Bronchial smooth muscle cell (primary cell): ENCODE data around the gene LBX1. TPM values are rescaled to one million over a fixed set of nuclear protein-coding genes. Genes with fewer than 3 reads are reported as not detected.

ENCODE experiments used
- total RNA-seq: library from RNA; depleted of rRNA; stranded (reverse); fragments of >200 nt; gene quantifications from 2 replicates; pipeline ENCODE4 v1.2.1, GENCODE V29; 2014

Gene LBX1, protein sequence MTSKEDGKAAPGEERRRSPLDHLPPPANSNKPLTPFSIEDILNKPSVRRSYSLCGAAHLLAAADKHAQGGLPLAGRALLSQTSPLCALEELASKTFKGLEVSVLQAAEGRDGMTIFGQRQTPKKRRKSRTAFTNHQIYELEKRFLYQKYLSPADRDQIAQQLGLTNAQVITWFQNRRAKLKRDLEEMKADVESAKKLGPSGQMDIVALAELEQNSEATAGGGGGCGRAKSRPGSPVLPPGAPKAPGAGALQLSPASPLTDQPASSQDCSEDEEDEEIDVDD
- total RNA-seq: under 0.01 TPM in 1 of 2 replicates, not detected in the other

DNA sequence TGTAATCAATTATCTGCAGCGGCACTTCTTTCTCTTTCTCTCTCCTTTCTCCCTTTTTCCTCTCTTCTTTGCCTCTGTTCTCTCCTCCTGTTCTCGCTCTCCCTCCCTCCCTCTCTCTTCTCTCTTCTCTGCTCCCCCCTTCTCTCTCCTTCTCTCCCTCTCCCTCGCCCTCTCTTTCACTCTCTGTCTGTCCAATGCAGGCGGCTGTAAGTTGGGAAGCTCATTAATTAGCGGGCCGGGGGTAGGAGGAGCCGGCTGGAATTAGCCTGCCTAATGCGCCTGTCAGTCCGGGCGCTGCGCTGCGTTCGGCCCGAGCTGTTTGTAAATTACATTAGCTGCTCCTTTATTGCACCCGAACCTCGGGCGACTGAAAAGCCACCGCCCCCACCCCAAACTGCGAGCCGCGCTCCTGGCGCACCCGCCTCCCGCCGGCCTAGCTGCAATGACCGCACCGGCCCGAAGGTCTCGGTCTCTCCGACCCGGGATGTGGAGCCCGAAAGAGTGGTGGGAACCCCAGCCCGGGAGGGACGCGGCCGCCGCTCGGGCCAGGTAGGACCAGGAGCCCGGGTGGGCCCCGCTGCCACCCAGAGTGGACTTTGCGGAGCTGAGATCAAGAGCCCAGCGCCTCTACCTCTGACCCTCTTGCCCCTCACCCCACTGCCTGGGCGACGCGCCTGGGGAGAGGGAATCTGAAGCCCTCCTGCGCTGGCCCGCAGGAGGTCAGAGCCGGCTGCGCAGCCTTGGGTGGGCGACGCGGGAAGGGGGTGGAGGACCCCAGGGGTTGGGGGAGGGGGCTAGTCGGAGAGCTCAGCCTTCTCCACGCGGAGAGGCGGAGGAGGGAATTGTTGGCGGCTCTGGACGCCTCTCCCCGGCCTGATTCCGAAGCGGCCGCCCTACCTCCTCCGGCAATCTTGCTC lies at the start of gene LBX1:
Gene LBX1, minus strand, starts transcription at position 198 of the 917 bp plus-strand sequence. CDS start 648 bp downstream, outside the sequence.

Other genes starting within 250 kb of the LBX1 start
- 58.2 and 62.7 TPM in 2 replicates for gene MRPL43, start 242.0 kb downstream of the LBX1 start, total RNA-seq
- gene TWNK, start 241.9 kb downstream of the LBX1 start, total RNA-seq: 3.0 and 5.4 TPM in 2 replicates
- 62.7 and 74.9 TPM in 2 replicates for gene LZTS2, start 229.7 kb downstream of the LBX1 start, total RNA-seq
- 1.8 and 2.0 TPM in 2 replicates for gene PDZD7, start 198.3 kb downstream of the LBX1 start, total RNA-seq
- gene SFXN3, start 198.2 kb downstream of the LBX1 start, total RNA-seq: 63.2 and 77.9 TPM in 2 replicates
- 84.3 and 155 TPM in 2 replicates for gene KAZALD1, start 167.5 kb downstream of the LBX1 start, total RNA-seq
- gene TLX1, start 98.2 kb downstream of the LBX1 start, total RNA-seq: not detected in 2 replicates
- gene BTRC, start 124.7 kb upstream of the LBX1 start, total RNA-seq: 9.3 and 11.0 TPM in 2 replicates